Right lobe of liver (tissue), 6 donors: ENCODE results near the gene EPHB1. TPM values are rescaled to one million over a fixed set of nuclear protein-coding genes. Genes with fewer than 3 reads are reported as not detected.
"Not testable (repeated sequence)": the region's sequence is repeated elsewhere in the genome, so short reads cannot be mapped to it uniquely, and the experiment has no call there.

Experiments
- ATAC-seq, 4 donors: fragments of 200-7000 bp; cut with Tn5 transposase; one replicate each; pipeline ENCODE4 v1.9.1; 2020; ENCODE audit warnings: mild to moderate bottlenecking in 4 of 4, moderate library complexity in 4 of 4
- DNase-seq, 3 donors: peaks; one replicate each; pipeline ENCODE4 v3.0.0-alpha.2; 2020
- H3K27ac ChIP-seq, 3 donors: fragments of 200-600 bp; one replicate each; pipeline ENCODE4 v1.8.0; 2022
- H3K27me3 ChIP-seq, 2 donors: fragments of 200-600 bp; one replicate each; pipeline ENCODE4 v1.8.0; 2022
- H3K36me3 ChIP-seq, 4 donors: fragments of 200-600 bp; sonication (generic) in 1 of 4; one replicate each; pipeline versions ENCODE4 v1.5.1 to v1.8.0; 2017 to 2022; ENCODE audit warnings: control low read depth in 1 of 4
- H3K4me1 ChIP-seq, 4 donors: fragments of 200-600 bp; sonication (generic) in 1 of 4; one replicate each; pipeline versions ENCODE4 v1.5.1 to v1.8.0; 2017 to 2022; ENCODE audit warnings: control low read depth in 1 of 4
- H3K4me3 ChIP-seq, 3 donors: fragments of 200-600 bp; one replicate each; pipeline ENCODE4 v1.8.0; 2022
- H3K9me3 ChIP-seq, 4 donors: fragments of 200-600 bp; sonication (generic) in 1 of 4; one replicate each; pipeline versions ENCODE4 v1.5.1 to v1.8.0; 2017 to 2022; ENCODE audit warnings: control low read depth in 1 of 4
- CTCF ChIP-seq, 4 donors: fragments of 200-600 bp in 3 of 4; fragments of 450-650 bp in 1 of 4; IDR thresholded peaks; one replicate each; pipeline versions ENCODE4 v1.5.1 to v1.8.0; 2016 to 2022; ENCODE audit warnings: antibody characterized with exemption in 4 of 4, mild to moderate bottlenecking in 2 of 4
- POLR2A ChIP-seq: fragments of 450-650 bp; IDR thresholded peaks from one replicate; pipeline ENCODE4 v1.6.1; 2017; ENCODE audit warnings: antibody characterized with exemption, mild to moderate bottlenecking
- WGBS: methylation state at CpG from one replicate; pipeline ENCODE4 v1.1.6; 2018; ENCODE audit warnings: low coverage, low lambda C conversion rate; ENCODE audit not compliant: insufficient coverage; ENCODE audit errors: missing lambda C conversion rate; 5-methylcytosine and 5-hydroxymethylcytosine counted together
- intact Hi-C, 2 donors: fragments of 100-400 bp; cut with DNase I; formaldehyde crosslinking; loops; one replicate each; pipeline versions ENCODE4 v1.11.2 to v1.14.1; 2022
- total RNA-seq, 6 experiments: library from RNA; depleted of rRNA in 2 of 6; stranded (reverse); fragments of >200 nt in 2 of 6; fragmentation: NEBNext Ultra II Directional in 3 of 6; extraction: Animal tissue kit (Norgen Biotek cat#: 25700) in 3 of 6; gene quantifications; one replicate each; pipeline versions ENCODE4 v1.1.0 to v1.2.4, GENCODE V29; 2016 to 2023
- donor health status: DM: no; HTN: yes; CAD: no.
- donor health status: DM: no; HTN: no; CAD: no.
- donor health status: DM: no; HTN: no; CAD: no.
- donor health status: DM: no; HTN: yes; CAD: no.
- donor health status: DM: no; HTN: yes; CAD: no.

Gene EPHB1
- total RNA-seq, 6 experiments from 2014 or later = 0.63 to 10.9 (median 1.8) TPM

- H3K27ac ChIP-seq = no peak overlapping the region
- H3K27me3 ChIP-seq = no peaks in the 10 kb centered on the region
- intact Hi-C loops = no loop called here
- ATAC-seq (no peak), DNase-seq (no peak)
- H3K36me3 ChIP-seq = no peaks in the 10 kb centered on the region
- TF ChIP-seq CTCF (IDR thresholded peaks at IDR 0.05) = no peak
- no peaks in the 10 kb centered on the region for H3K4me1 ChIP-seq
- H3K4me3 ChIP-seq = no peak overlapping the region
- H3K9me3 ChIP-seq = no peaks in the 10 kb centered on the region
- 20% methylated on average over 2 of the region's 3 CpGs for WGBS
Observed at GRCh38 chr3:135103917-135104316, 308.9 kb downstream of the EPHB1 start.

- intact Hi-C loops = no loop called here
- H3K9me3 ChIP-seq = no peaks in the 10 kb centered on the region
- TF ChIP-seq CTCF (IDR thresholded peaks at IDR 0.05) = no peak
- no peak for TF ChIP-seq POLR2A
- peak; percentile 52 to 72 (median 59) for ATAC-seq
- no peak for DNase-seq
- 61% methylated on average over 7 of the region's 8 CpGs for WGBS
- H3K36me3 ChIP-seq = no peaks in the 10 kb centered on the region
- no peak overlapping the region for H3K27ac ChIP-seq
- H3K4me3 ChIP-seq = no peak overlapping the region
- H3K27me3 ChIP-seq = no peaks in the 10 kb centered on the region
- no peaks in the 10 kb centered on the region for H3K4me1 ChIP-seq
Observed at GRCh38 chr3:135106445-135106844, 311.4 kb downstream of the EPHB1 start.

GRCh38 chr3:135107043-135107442 lies 312.0 kb downstream of the EPHB1 start:
- no peak overlapping the region for H3K4me3 ChIP-seq
- no peaks in the 10 kb centered on the region for H3K4me1 ChIP-seq

GRCh38 chr3:135109681-135110080 lies 314.6 kb downstream of the EPHB1 start:
- no peaks in the 10 kb centered on the region for H3K4me1 ChIP-seq
- H3K9me3 ChIP-seq = no peaks in the 10 kb centered on the region
- no peak for TF ChIP-seq CTCF (IDR thresholded peaks at IDR 0.05)
- no peak for TF ChIP-seq POLR2A
- WGBS = 75% methylated on average over 6 of the region's 8 CpGs
- H3K27ac ChIP-seq = no peak overlapping the region
- no peaks in the 10 kb centered on the region for H3K36me3 ChIP-seq
- no peak overlapping the region for H3K4me3 ChIP-seq
- ATAC-seq (no peak), DNase-seq (no peak)
- intact Hi-C loops = no loop called here
- no peaks in the 10 kb centered on the region for H3K27me3 ChIP-seq

More at GRCh38 chr3:135107043-135107442, 312.0 kb downstream of the EPHB1 start:
- ATAC-seq (no peak), DNase-seq (no peak)
- Histone ChIP-seq H3K27me3 (no peaks in the 10 kb centered on the region), H3K27ac (no peak overlapping the region), H3K9me3 (no peaks in the 10 kb centered on the region), H3K36me3 (no peaks in the 10 kb centered on the region)
- 46% methylated on average over 2 of the region's 2 CpGs for WGBS
- intact Hi-C loops = no loop called here
- TF ChIP-seq CTCF (IDR thresholded peaks at IDR 0.05) = no peak
- TF ChIP-seq POLR2A = no peak

- intact Hi-C loops, ATAC-seq, H3K4me1 ChIP-seq, H3K27me3 ChIP-seq, H3K36me3 ChIP-seq, H3K4me3 ChIP-seq, H3K9me3 ChIP-seq, H3K27ac ChIP-seq, DNase-seq: not testable (repeated sequence)
- WGBS = 82% methylated on average over 3 of the region's 4 CpGs
Observed at GRCh38 chr3:135114551-135114950, 319.5 kb downstream of the EPHB1 start.
